Measurements from ENCODE around the gene CPNE7.

CPNE7 gene

GRCh38 chr16:89549007-89549700 lies 26.4 kb upstream of the CPNE7 start:
- no peak for DNase-seq (ENCODE audit: low read depth)

- DNase-seq (ENCODE audit: low read depth) = no peak
Measured at GRCh38 chr16:89550421-89551007, 25.0 kb upstream of the CPNE7 start.

- no peak for DNase-seq (ENCODE audit: low read depth)
Measured at GRCh38 chr16:89552329-89552728, 23.2 kb upstream of the CPNE7 start.

- DNase-seq (ENCODE audit: low read depth) = no peak
Measured at GRCh38 chr16:89552913-89553312, 22.6 kb upstream of the CPNE7 start.

DNA sequence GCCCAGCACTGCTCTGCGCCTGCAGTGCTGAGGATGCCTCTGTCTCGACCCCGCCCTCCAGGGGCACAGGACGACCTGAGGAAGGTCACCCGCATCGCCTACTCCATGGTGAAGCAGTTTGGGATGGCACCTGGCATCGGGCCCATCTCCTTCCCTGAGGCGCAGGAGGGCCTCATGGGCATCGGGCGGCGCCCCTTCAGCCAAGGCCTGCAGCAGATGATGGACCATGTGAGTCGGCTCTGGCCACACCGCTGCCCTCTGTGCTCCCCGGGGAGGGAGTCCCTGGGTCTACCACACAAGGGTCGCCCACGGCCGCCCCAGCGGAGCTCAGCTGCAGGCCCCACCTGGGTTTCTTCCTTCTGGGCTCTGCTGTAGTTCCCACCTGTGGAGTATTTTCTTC lies 21.8 kb upstream of the CPNE7 start:
- DNase-seq (ENCODE audit: low read depth) = no peak

DNA sequence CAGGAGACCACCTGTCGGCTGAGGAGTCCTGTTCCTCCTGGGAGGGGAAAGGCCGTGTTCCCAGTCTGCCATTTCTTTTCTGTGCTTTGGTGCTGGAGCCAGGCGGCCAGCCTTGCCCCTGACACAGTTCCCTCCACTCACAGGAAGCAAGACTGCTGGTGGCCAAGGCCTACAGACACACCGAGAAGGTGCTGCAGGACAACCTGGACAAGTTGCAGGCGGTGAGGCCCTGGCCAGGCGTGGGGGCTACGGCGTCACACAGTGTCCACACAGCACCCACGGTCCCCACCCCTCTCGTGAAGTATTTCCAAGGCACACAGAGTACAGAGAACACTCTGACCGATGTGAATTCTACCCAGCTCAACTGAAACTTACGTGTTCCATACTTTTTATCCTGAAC lies 21.2 kb upstream of the CPNE7 start:
- DNase-seq (ENCODE audit: low read depth) = no peak

GRCh38 chr16:89555265-89555664 lies 20.3 kb upstream of the CPNE7 start:
- no peak for DNase-seq (ENCODE audit: low read depth)

DNA sequence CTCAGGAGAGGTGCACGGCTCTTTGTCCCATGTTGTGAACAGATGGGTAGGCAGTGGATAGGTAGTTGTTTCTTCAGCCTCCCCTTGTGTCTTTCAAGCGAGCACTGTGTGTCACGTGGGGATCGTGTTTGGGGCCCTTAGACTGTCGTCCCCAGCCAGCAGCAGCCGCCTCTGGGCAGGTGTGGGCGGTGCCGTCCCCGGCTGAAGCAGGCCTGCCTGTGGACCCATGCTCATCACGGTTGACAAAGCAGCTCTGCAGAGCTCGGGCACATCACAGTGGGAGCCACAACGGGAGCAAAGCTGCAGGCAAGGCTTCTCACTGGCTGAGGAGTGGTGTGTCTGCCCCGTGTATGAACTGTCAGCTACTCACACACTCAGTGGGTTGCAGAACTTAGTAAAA lies 19.8 kb upstream of the CPNE7 start:
- DNase-seq (ENCODE audit: low read depth) = no peak

- peak; percentile 53 for DNase-seq (ENCODE audit: low read depth)
Measured at GRCh38 chr16:89556750-89557689, 18.5 kb upstream of the CPNE7 start.

DNA sequence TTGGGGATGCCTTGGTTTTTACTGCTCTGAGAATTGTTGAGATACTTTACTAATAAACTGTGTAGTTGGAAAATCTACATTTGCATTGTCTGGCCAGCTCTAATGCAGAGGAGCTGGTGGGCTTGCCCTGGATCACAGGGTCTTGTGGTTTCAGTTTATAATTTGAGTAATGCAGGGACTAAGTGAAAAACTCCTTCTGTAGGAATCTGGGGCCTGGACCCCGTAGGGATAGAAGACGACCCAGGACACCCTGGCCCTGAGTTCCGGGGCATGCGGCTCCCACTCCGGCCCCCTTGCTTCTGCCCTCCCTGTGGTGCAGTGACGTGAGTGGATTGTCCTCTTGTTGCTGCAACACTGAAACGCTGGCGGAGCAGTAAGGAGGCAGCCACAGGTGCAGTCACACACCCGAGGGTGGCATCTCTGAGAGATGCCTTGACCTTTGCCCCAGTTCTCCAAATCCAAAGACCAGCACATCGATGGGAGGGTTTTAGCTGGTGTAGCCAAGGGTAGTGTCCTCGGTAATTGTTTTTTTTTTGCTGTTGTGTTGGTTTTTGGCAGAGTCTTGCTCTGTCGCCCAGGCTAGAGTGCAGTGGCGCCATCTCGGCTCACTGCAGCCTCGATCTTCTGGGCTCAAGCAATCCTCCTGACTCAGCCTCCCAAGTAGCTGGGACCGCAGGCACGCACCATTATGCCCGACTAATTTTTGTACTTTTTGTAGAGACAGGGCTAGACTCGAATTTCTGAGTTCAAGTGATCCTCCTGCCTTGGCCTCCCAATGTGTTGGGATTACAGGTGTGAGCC lies 17.7 kb upstream of the CPNE7 start:
- no peak for DNase-seq (ENCODE audit: low read depth)

- peak; percentile 90 for DNase-seq (ENCODE audit: low read depth)
Measured at GRCh38 chr16:89560378-89561141, 15.0 kb upstream of the CPNE7 start, which contains the start of gene RPL13. TSS of gene RPL13 (plus strand) at chr16:89560682. CDS start at chr16:89560960, 278 bp downstream.

- DNase-seq (ENCODE audit: low read depth) = no peak
Measured at GRCh38 chr16:89561142-89561883, 14.2 kb upstream of the CPNE7 start.

- no peak for DNase-seq (ENCODE audit: low read depth)
Measured at GRCh38 chr16:89561884-89562599, 13.5 kb upstream of the CPNE7 start.

- DNase-seq (ENCODE audit: low read depth) = no peak
Measured at GRCh38 chr16:89562939-89563338, 12.6 kb upstream of the CPNE7 start.

DNA sequence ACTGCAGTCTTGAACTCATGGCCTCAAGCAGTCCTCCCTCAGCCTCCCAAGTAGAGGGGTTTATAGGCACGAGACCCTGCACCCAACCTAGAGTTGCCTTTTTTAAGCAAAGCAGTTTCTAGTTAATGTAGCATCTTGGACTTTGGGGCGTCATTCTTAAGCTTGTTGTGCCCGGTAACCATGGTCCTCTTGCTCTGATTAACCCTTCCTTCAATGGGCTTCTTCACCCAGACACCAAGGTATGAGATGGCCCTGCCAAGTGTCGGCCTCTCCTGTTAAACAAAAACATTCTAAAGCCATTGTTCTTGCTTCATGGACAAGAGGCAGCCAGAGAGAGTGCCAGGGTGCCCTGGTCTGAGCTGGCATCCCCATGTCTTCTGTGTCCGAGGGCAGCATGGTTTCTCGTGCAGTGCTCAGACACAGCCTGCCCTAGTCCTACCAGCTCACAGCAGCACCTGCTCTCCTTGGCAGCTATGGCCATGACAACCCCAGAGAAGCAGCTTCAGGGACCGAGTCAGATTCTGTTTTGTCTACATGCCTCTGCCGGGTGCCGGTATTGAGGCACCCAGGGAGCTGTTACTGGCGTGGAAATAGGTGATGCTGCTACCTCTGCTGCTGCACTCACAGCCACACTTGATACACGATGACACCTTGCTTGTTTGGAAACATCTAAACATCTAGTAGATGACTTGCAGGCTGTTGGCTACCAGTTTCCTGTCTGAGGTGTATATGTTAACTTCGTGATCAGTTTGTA lies 11.7 kb upstream of the CPNE7 start:
- no peak for DNase-seq (ENCODE audit: low read depth)

GRCh38 chr16:89564476-89565255 lies 10.9 kb upstream of the CPNE7 start:
- no peak for DNase-seq (ENCODE audit: low read depth)

GRCh38 chr16:89565256-89565505 lies 10.4 kb upstream of the CPNE7 start:
- DNase-seq (ENCODE audit: low read depth) = no peak

GRCh38 chr16:89565506-89566372 lies 9.8 kb upstream of the CPNE7 start:
- DNase-seq (ENCODE audit: low read depth) = no peak
